CD4-positive, alpha-beta memory T cell (primary cell): ENCODE data around the gene HOXB13. TPM values are rescaled to one million over a fixed set of nuclear protein-coding genes. Genes with fewer than 3 reads are reported as not detected.

ENCODE experiments used
- CTCF ChIA-PET: fragments of 350-600 bp; sonication (Branson Sonifier 250); formaldehyde crosslinking; loops from one replicate; lab custom pipeline; 2021; ENCODE audit warnings: inconsistent platforms; ENCODE audit not compliant: partially characterized antibody; lab: Charles Lee
- POLR2A ChIA-PET: fragments of 350-600 bp; sonication (Branson Sonifier 250); formaldehyde crosslinking; loops from one replicate; lab custom pipeline; 2021; ENCODE audit not compliant: partially characterized antibody; lab: Charles Lee
- DNase-seq, 5 donors: peaks; one replicate each; pipeline versions ENCODE4 v3.0.0 to v3.0.0-alpha.2; 2020 to 2022; ENCODE audit warnings: mixed read lengths in 1 of 5
- H3K27ac ChIP-seq: one replicate; pipeline ENCODE4 v1.7.0; 2013; ENCODE audit warnings: low read depth, low read length
- H3K27me3 ChIP-seq: 2 replicates; pipeline ENCODE4 v1.7.0; 2013; ENCODE audit warnings: mild to moderate bottlenecking, low read length, moderate library complexity; ENCODE audit not compliant: insufficient read depth
- H3K36me3 ChIP-seq: 2 replicates; pipeline ENCODE4 v1.7.0; 2013; ENCODE audit warnings: mild to moderate bottlenecking, low read length, moderate library complexity; ENCODE audit not compliant: insufficient read depth
- H3K4me1 ChIP-seq: 2 replicates; pipeline ENCODE4 v1.7.0; 2013; ENCODE audit warnings: mild to moderate bottlenecking, low read length, moderate library complexity; ENCODE audit not compliant: insufficient read depth
- H3K4me3 ChIP-seq, 2 donors: one replicate each; pipeline ENCODE4 v1.7.0; 2013; ENCODE audit warnings: low read length in 2 of 2, mild to moderate bottlenecking in 1 of 2
- H3K9me3 ChIP-seq, 2 donors: one replicate each; pipeline ENCODE4 v1.7.0; 2013; ENCODE audit warnings: low read length in 2 of 2, control low read depth in 1 of 2; ENCODE audit not compliant: control insufficient read depth in 1 of 2
- H3K27ac Mint-ChIP-seq, 7 donors: one replicate each; pipeline ENCODE4 v1.8.0; 2020 to 2021; ENCODE audit warnings: mixed read lengths in 7 of 7, mild to moderate bottlenecking in 6 of 7, inconsistent platforms in 3 of 7, moderate library complexity in 3 of 7
- H3K27me3 Mint-ChIP-seq, 2 donors: one replicate each; pipeline ENCODE4 v1.8.0; 2020 to 2021; ENCODE audit warnings: mixed read lengths in 2 of 2
- H3K36me3 Mint-ChIP-seq, 2 donors: one replicate each; pipeline ENCODE4 v1.8.0; 2020 to 2021; ENCODE audit warnings: mixed read lengths in 2 of 2, inconsistent platforms in 1 of 2, mild to moderate bottlenecking in 1 of 2
- H3K4me1 Mint-ChIP-seq, 4 donors: one replicate each; pipeline ENCODE4 v1.8.0; 2020 to 2021; ENCODE audit warnings: mixed read lengths in 4 of 4, mild to moderate bottlenecking in 1 of 4
- H3K4me3 Mint-ChIP-seq, 8 donors: one replicate each; pipeline ENCODE4 v1.8.0; 2020 to 2021; ENCODE audit warnings: mixed read lengths in 8 of 8, mild to moderate bottlenecking in 7 of 8, moderate library complexity in 6 of 8, inconsistent platforms in 3 of 8
- H3K9me3 Mint-ChIP-seq, 8 donors: one replicate each; pipeline ENCODE4 v1.8.0; 2020 to 2021; ENCODE audit warnings: mixed read lengths in 8 of 8, mild to moderate bottlenecking in 5 of 8, inconsistent platforms in 3 of 8, moderate library complexity in 1 of 8
- intact Hi-C: fragments of 100-400 bp; cut with micrococcal nuclease; formaldehyde crosslinking; loops from one replicate; pipeline ENCODE4 v1.15.1; 2023
- polyA plus RNA-seq, 2 donors: library from polyadenylated mRNA; unstranded; fragments of 300-500 nt; fragmentation: Illumina TruSeq; gene quantifications; one replicate each; pipeline ENCODE4 v1.2.3, GENCODE V29; 2021
- total RNA-seq, 2 experiments: library from RNA; stranded (reverse); gene quantifications; one replicate each; pipeline ENCODE4 v1.2.3, GENCODE V29; 2021

Gene HOXB13
- total and polyA plus RNA-seq, 4 experiments from 2014 or later: not detected

DNA sequence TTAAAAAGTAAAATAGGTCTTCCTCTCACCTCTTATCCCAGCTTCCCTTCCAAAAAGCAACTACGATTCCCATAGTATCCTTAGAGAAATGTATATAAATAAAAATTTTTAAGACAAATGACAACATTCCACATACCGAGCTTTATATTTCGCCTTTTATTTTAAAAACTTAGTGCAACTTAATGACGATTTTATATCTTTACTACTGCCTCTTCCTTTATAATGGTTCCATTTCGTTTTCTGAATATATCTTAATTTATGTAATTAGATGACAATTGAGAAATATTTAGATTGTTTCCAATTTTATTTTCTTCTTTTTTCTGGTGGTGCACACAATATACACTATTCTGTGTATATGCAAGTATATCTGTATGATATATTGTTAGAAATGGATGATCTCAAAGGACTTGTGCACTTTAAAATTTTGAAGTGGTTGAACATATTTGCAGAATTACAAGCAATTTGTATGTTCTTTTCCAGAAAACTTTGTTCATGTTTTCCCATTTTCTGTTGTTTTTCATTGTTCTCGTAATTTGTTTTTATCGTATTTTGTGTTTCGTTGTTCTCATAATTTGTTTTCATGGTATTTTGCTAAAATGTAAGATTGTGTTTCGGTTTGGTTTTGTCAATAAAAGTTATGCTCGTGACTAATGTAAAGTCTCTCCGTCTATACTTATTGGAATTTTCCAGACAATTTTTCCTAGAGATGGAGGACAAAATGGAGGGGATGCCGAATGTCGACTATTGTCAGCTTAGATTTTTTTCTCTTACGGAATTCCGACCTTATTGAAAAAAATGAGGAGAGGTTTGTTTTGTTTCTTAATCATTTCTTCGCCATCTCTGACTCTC, 20.4 kb upstream of the HOXB13 start:
- H3K9me3 Mint-ChIP-seq: peaks cover 0 to 15% (median 3%) of the 10 kb centered on the region in 8 donors
- peaks cover 11 to 29% (median 24%) of the 10 kb centered on the region in 4 donors for H3K4me1 Mint-ChIP-seq
- peak overlapping the region in 3 of 7 donors; percentile 40 to 59 (median 47) for H3K27ac Mint-ChIP-seq
- H3K4me3 Mint-ChIP-seq: peak overlapping the region in 2 of 8 donors; percentile 25 to 26
- H3K27me3 Mint-ChIP-seq: peaks cover 70 to 71% of the 10 kb centered on the region in 2 donors
- Histone ChIP-seq H3K4me3 (no peak overlapping the region), H3K27ac (no peak overlapping the region), H3K27me3 (peaks cover 95% of the 10 kb centered on the region), H3K9me3 (no peaks in the 10 kb centered on the region), H3K36me3 (no peaks in the 10 kb centered on the region), H3K4me1 (peaks cover 15% of the 10 kb centered on the region)
- intact Hi-C loops: no loop called here
- DNase-seq: no peak
- H3K36me3 Mint-ChIP-seq: no peaks in the 10 kb centered on the region
- ChIA-PET POLR2A (no interaction called here), CTCF (no interaction called here)

DNA sequence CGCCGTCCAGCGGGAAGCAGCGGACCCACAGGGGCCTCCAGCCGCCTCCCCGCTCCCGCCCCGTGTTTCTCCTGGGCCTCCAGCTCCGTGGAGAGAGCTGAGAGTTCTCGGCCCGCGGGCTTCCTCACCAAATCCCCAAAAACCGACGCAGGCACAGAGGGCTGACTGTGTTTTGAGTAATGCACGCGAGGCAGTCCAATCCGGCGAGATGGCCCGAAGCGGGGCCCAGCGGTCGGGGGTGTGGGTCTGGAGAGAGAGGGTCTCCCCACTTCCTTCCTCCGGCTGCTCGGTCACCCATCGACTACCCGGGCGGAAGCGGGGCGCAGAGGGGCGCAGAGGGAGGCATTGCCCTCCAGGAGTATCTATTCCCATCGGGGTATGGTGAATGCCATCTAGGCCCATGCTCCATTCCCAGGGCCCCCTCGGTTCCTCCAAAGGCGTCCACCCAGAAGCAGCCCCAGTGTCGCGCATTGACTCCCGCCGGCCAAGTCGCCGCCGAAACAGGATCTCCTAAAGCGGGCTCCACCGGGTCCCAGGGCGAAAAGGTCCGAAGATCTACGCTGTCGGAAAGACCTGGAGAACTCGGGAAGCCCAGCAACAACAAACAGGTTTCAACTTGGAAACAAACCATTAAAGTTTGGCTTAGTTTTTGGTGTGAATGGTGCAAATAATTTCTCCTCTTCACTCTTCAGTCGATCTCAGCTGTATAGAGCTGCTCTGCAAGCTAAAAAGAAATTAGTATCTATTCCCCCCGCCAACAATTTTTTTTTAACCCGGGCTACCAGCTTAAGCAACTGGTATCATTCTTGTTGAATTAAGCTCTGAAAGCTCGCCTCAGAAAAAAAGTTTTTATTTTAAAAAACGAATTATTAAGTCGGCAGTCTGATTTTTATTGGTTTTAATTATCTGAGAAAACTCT, 19.2 kb upstream of the HOXB13 start:
- H3K36me3 ChIP-seq: no peaks in the 10 kb centered on the region
- H3K27me3 ChIP-seq: peaks cover 88% of the 10 kb centered on the region
- Mint-ChIP-seq H3K9me3 (peaks cover 0 to 15% (median 4%) of the 10 kb centered on the region in 8 donors), H3K27ac (no peak overlapping the region), H3K36me3 (no peaks in the 10 kb centered on the region), H3K4me1 (peaks cover 11 to 22% (median 15%) of the 10 kb centered on the region in 4 donors), H3K27me3 (peaks cover 70% of the 10 kb centered on the region in 2 donors), H3K4me3 (no peak overlapping the region)
- H3K4me3 ChIP-seq: no peak overlapping the region
- H3K9me3 ChIP-seq: no peaks in the 10 kb centered on the region
- CTCF ChIA-PET: interaction anchor here (1.1 kb wide), 1 partner anchor 22 kb away, joined by 3 read pairs; no protein-coding TSS in a partner anchor
- intact Hi-C loops: no loop called here
- H3K27ac ChIP-seq: no peak overlapping the region
- POLR2A ChIA-PET: interaction anchor here (1.2 to 2.5 kb wide), 2 partner anchors 10 to 24 kb away, joined by 3 to 8 read pairs; no protein-coding TSS in a partner anchor
- peaks cover 12% of the 10 kb centered on the region for H3K4me1 ChIP-seq
- no peak for DNase-seq

DNA sequence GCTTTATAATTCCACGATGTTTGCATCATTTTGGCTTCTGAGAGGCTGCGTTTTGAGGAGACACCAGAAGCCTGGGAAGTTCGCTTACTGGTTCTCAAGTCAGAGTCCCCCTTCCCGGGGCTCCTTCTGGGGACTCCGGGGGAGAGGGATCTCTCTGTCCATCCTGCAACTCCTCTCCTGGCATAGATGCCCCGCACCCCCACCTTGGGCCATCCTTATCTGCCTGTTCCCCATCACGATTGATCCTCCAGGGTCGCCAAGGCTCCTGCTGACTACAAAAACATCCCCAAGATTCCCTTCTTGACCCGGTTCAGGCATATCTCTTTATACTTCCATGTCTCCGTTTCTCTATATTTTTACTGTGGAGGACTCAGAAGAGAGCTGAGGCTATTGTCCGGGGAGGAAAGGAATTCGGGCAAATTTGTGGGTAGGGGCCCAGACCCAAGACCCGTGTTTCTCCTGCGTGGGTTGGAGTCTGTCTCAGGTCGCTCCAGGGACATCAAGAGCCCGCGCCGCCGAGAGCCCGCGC, 18.4 kb upstream of the HOXB13 start:
- H3K4me1 ChIP-seq: peaks cover 12% of the 10 kb centered on the region
- no peaks in the 10 kb centered on the region for H3K36me3 ChIP-seq
- CTCF ChIA-PET: interaction anchor here (0.9 to 1.1 kb wide), 2 partner anchors 22 kb away, joined by 3 read pairs; no protein-coding TSS in a partner anchor
- intact Hi-C loops: no loop called here
- peaks cover 70 to 72% of the 10 kb centered on the region in 2 donors for H3K27me3 Mint-ChIP-seq
- H3K4me3 Mint-ChIP-seq: peak overlapping the region in 1 of 8 donors; percentile 72
- peaks cover 85% of the 10 kb centered on the region for H3K27me3 ChIP-seq
- H3K9me3 Mint-ChIP-seq: peaks cover 0 to 15% (median 4%) of the 10 kb centered on the region in 8 donors
- peaks cover 11 to 17% (median 14%) of the 10 kb centered on the region in 4 donors for H3K4me1 Mint-ChIP-seq
- H3K27ac ChIP-seq: no peak overlapping the region
- no peak overlapping the region for H3K4me3 ChIP-seq
- no peaks in the 10 kb centered on the region for H3K36me3 Mint-ChIP-seq
- no peaks in the 10 kb centered on the region for H3K9me3 ChIP-seq
- POLR2A ChIA-PET: interaction anchor here (2.5 kb wide), 1 partner anchor 23 kb away, joined by 8 read pairs; no protein-coding TSS in a partner anchor
- peak overlapping the region in 1 of 7 donors; percentile 67 for H3K27ac Mint-ChIP-seq
- DNase-seq: no peak

DNA sequence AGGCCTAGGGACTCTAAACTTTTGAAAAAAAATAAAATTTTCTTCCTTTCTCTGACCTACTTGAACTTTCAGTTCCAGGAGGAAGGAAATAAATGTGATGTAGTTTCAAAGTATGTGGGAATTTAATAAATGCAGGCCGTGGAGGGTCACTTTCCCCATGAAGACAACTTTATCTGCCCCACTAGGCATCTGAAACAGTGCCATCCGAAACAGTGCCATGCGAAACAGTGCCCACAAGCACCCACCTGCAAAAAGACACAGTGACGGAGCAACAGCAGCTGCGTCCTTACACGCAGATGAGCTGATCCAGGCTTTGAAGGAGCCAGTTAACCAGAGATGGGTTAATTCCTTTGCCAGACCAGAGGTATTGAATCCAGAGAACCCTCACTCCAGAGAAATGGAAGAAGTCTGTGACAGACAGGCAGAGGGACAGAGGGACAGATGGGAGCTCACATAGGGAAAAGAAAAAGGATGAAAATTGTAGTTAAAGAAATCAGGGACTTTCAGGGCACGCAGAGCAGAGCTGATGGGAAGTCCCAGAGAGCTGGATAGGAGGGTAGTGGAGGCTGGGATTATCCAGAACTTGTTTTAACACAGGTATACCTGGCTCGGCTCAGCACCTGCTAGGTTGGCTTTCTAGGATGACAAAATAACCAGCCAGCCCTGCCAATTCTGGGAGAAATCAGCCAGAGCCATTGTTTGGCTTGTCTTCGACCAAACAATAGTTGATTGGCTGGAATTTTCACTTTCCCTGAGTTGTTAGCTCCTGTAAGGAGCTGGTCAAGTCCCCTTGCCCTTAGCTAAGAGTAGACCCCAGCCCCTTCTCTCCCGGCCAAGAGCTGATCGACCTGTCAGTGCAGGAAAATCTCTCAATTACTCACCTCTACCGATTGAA, 17.1 kb upstream of the HOXB13 start:
- H3K4me1 ChIP-seq: peaks cover 12% of the 10 kb centered on the region
- Mint-ChIP-seq H3K9me3 (peaks cover 0 to 15% (median 4%) of the 10 kb centered on the region in 8 donors), H3K36me3 (no peaks in the 10 kb centered on the region), H3K27ac (peak overlapping the region in 3 of 7 donors; percentile 35 to 67 (median 36)), H3K4me1 (peaks cover 8 to 15% (median 10%) of the 10 kb centered on the region in 4 donors), H3K27me3 (peaks cover 66 to 70% of the 10 kb centered on the region in 2 donors), H3K4me3 (peak overlapping the region in 2 of 8 donors; percentile 28 to 72)
- H3K9me3 ChIP-seq: no peaks in the 10 kb centered on the region
- intact Hi-C loops: no loop called here
- H3K27ac ChIP-seq: no peak overlapping the region
- H3K27me3 ChIP-seq: peaks cover 81% of the 10 kb centered on the region
- POLR2A ChIA-PET: interaction anchor here (1.4 to 2.5 kb wide), 2 partner anchors 10 to 22 kb away, joined by 5 to 8 read pairs; no protein-coding TSS in a partner anchor
- DNase-seq: no peak
- CTCF ChIA-PET: interaction anchor here (1.7 kb wide), 1 partner anchor 22 kb away, joined by 8 read pairs; the partner anchor contains the start of gene PRAC2
- no peak overlapping the region for H3K4me3 ChIP-seq
- H3K36me3 ChIP-seq: no peaks in the 10 kb centered on the region

DNA sequence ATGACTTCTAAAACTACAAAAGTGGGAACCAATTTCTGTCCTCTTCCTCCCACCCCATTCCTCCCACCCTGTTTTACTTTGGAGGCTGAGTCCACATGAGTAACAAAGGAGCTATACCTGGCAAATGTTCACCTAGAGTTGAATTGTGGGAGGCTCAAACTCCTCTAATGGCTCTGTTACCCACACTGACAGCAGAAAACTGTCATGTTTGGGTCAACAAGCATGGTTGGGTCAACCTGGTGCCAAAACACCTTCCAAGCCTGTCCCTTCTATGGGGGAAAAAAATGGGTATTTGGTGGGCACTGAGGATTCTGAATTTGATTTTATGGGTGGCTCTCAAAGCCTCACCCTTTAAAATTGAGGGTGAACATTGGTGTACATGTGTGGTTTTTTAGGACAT, 12.0 kb upstream of the HOXB13 start:
- Mint-ChIP-seq H3K27ac (no peak overlapping the region), H3K27me3 (peaks cover 71 to 79% of the 10 kb centered on the region in 2 donors), H3K36me3 (no peaks in the 10 kb centered on the region), H3K4me3 (no peak overlapping the region), H3K9me3 (peaks cover 0 to 6% (median 0%) of the 10 kb centered on the region in 8 donors), H3K4me1 (peaks cover 6 to 12% (median 8%) of the 10 kb centered on the region in 4 donors)
- H3K4me1 ChIP-seq: peaks cover 9% of the 10 kb centered on the region
- H3K27me3 ChIP-seq: peaks cover 62% of the 10 kb centered on the region
- H3K4me3 ChIP-seq: no peak overlapping the region
- ChIA-PET POLR2A (no interaction called here), CTCF (no interaction called here)
- H3K9me3 ChIP-seq: no peaks in the 10 kb centered on the region
- no peak overlapping the region for H3K27ac ChIP-seq
- intact Hi-C loops: no loop called here
- H3K36me3 ChIP-seq: no peaks in the 10 kb centered on the region
- DNase-seq: no peak
